Hematopoietic multipotent progenitor cell treated with erythropoietin and hydrocortisone succinate and interleukin-3 and kit ligand, for 15 days (in vitro differentiated cells): ENCODE results near the gene DNM3.

ENCODE experiments used
- DNase-seq: peaks from one replicate; pipeline ENCODE4 v3.0.0-alpha.2; 2015; ENCODE audit warnings: low spot score

Gene DNM3

GRCh38 chr1:172456344-172456769 is 615.1 kb downstream of the DNM3 start:
- peak; percentile 97 for DNase-seq

GRCh38 chr1:172457479-172458130 is 616.3 kb downstream of the DNM3 start:
- no peak for DNase-seq

GRCh38 chr1:172460177-172460576 is 618.9 kb downstream of the DNM3 start:
- DNase-seq: no peak

- no peak for DNase-seq
These were observed 619.6 kb downstream of the DNM3 start for GRCh38 chr1:172460887-172461315.
